Right atrium auricular region (tissue), 2 donors: ENCODE data around the gene FLRT2. TPM values are rescaled to one million over a fixed set of nuclear protein-coding genes. Genes with fewer than 3 reads are reported as not detected.

Experiments
- DNase-seq: peaks from one replicate; pipeline ENCODE4 v3.0.0-alpha.2; 2019; ENCODE audit warnings: low spot score
- H3K27ac ChIP-seq, 2 donors: fragments of 200-600 bp; sonication (generic); 1 replicate in 1 of 2; 2 replicates in 1 of 2; pipeline ENCODE4 v1.5.1; 2016 to 2019
- H3K27me3 ChIP-seq, 2 donors: fragments of 200-600 bp; sonication (generic); one replicate each; pipeline versions ENCODE4 v1.5.1 to v1.6.0; 2017 to 2019
- H3K36me3 ChIP-seq: fragments of 200-600 bp; sonication (generic); one replicate; pipeline ENCODE4 v1.5.1; 2016
- H3K4me1 ChIP-seq, 2 donors: fragments of 200-600 bp; sonication (generic); one replicate each; pipeline versions ENCODE4 v1.5.1 to v1.6.0; 2017 to 2019
- H3K4me3 ChIP-seq, 2 donors: fragments of 200-600 bp; sonication (generic); 1 replicate in 1 of 2; 2 replicates in 1 of 2; pipeline ENCODE4 v1.5.1; 2017 to 2019; ENCODE audit warnings: mild to moderate bottlenecking in 1 of 2, moderate library complexity in 1 of 2
- H3K9me3 ChIP-seq, 2 donors: fragments of 200-600 bp; sonication (generic); one replicate each; pipeline ENCODE4 v1.5.1; 2019
- total RNA-seq, 2 donors: library from RNA; depleted of rRNA; stranded (reverse); fragments of >200 nt; gene quantifications; one replicate each; pipeline ENCODE4 v1.1.0, GENCODE V29; 2016
- TF ChIP-seq, protein P1 (sequence below), 2 donors: fragments of 200-600 bp; sonication (generic); IDR thresholded peaks; one replicate each; pipeline ENCODE4 v1.5.1; 2019; ENCODE audit warnings: antibody characterized with exemption in 2 of 2

Gene FLRT2
- total RNA-seq, 2 donors from 2014 or later, result 10.3 to 11.9 TPM

DNA sequence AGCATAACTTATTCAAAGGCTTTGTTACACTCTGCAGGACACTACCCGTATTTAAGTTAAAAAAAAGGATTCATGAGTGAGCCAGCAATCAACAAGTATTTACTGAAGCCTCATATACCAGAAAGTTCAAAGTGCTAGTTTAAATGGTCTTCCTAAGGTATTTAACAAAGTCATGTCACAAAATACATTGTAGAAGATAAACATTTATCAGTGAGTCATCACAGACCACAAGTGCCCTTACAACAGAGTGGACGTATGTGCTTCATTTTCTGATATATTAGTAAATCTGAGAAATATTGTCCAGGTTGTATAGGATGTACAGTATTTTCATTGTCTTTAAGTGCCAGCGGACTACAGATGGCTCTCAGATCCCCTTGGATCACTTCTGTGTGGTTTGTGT lies 24.2 kb downstream of the FLRT2 start:
- no peaks in the 10 kb centered on the region for H3K36me3 ChIP-seq
- DNase-seq, result no peak
- no peaks in the 10 kb centered on the region for H3K9me3 ChIP-seq
- no peak overlapping the region for H3K4me3 ChIP-seq
- H3K4me1 ChIP-seq, result no peaks in the 10 kb centered on the region
- H3K27me3 ChIP-seq, result no peaks in the 10 kb centered on the region
- H3K27ac ChIP-seq, result no peak overlapping the region
- TF ChIP-seq, protein P1, sequence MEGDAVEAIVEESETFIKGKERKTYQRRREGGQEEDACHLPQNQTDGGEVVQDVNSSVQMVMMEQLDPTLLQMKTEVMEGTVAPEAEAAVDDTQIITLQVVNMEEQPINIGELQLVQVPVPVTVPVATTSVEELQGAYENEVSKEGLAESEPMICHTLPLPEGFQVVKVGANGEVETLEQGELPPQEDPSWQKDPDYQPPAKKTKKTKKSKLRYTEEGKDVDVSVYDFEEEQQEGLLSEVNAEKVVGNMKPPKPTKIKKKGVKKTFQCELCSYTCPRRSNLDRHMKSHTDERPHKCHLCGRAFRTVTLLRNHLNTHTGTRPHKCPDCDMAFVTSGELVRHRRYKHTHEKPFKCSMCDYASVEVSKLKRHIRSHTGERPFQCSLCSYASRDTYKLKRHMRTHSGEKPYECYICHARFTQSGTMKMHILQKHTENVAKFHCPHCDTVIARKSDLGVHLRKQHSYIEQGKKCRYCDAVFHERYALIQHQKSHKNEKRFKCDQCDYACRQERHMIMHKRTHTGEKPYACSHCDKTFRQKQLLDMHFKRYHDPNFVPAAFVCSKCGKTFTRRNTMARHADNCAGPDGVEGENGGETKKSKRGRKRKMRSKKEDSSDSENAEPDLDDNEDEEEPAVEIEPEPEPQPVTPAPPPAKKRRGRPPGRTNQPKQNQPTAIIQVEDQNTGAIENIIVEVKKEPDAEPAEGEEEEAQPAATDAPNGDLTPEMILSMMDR (IDR thresholded peaks at IDR 0.05), result no peak

GRCh38 chr14:85556267-85556666 lies 26.3 kb downstream of the FLRT2 start:
- no peaks in the 10 kb centered on the region for H3K4me1 ChIP-seq
- no peaks in the 10 kb centered on the region for H3K27me3 ChIP-seq
- DNase-seq, result no peak
- no peaks in the 10 kb centered on the region for H3K36me3 ChIP-seq
- H3K9me3 ChIP-seq, result no peaks in the 10 kb centered on the region
- TF ChIP-seq, protein P1 (IDR thresholded peaks at IDR 0.05), result no peak
- no peak overlapping the region for H3K27ac ChIP-seq
- no peak overlapping the region for H3K4me3 ChIP-seq

- Histone ChIP-seq H3K9me3 (no peaks in the 10 kb centered on the region), H3K36me3 (no peaks in the 10 kb centered on the region), H3K4me3 (no peak overlapping the region), H3K27ac (no peak overlapping the region), H3K27me3 (no peaks in the 10 kb centered on the region), H3K4me1 (no peaks in the 10 kb centered on the region)
- DNase-seq, result no peak
- TF ChIP-seq, protein P1 (IDR thresholded peaks at IDR 0.05), result no peak
Observed at GRCh38 chr14:85558505-85558904, 28.6 kb downstream of the FLRT2 start.

DNA sequence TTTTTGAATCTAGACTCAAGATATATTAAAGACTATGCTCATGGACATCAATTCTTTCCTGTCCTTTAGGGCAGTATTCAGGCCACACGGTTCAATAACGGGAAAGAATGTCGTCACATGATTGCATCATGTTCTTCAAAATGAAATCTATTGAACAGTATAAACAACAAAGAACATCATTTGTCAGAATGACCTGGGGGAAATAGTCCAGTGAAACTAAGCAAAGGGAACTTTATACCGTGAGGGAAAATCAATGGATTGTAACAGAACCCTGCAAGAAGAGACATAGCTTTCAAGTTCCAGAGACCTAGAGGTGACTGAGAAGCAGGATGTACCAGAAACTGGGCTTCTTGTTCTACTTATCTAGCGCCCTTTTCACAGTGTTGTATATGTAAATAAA lies 32.7 kb downstream of the FLRT2 start:
- no peaks in the 10 kb centered on the region for H3K9me3 ChIP-seq
- no peaks in the 10 kb centered on the region for H3K36me3 ChIP-seq
- H3K4me1 ChIP-seq, result no peaks in the 10 kb centered on the region
- H3K27me3 ChIP-seq, result no peaks in the 10 kb centered on the region
- H3K4me3 ChIP-seq, result no peak overlapping the region
- TF ChIP-seq, protein P1 (IDR thresholded peaks at IDR 0.05), result no peak
- no peak overlapping the region for H3K27ac ChIP-seq
- no peak for DNase-seq

- TF ChIP-seq, protein P1 (IDR thresholded peaks at IDR 0.05), result no peak
- no peak for DNase-seq
- H3K27me3 ChIP-seq, result no peaks in the 10 kb centered on the region
- H3K36me3 ChIP-seq, result no peaks in the 10 kb centered on the region
- no peak overlapping the region for H3K4me3 ChIP-seq
- H3K9me3 ChIP-seq, result no peaks in the 10 kb centered on the region
- no peak overlapping the region for H3K27ac ChIP-seq
- no peaks in the 10 kb centered on the region for H3K4me1 ChIP-seq
Observed at GRCh38 chr14:85564841-85565527, 35.0 kb downstream of the FLRT2 start.

- no peaks in the 10 kb centered on the region for H3K4me1 ChIP-seq
- TF ChIP-seq, protein P1 (IDR thresholded peaks at IDR 0.05), result no peak
- peak overlapping the region in 1 of 2 donors; percentile 16 for H3K27ac ChIP-seq
- no peak overlapping the region for H3K4me3 ChIP-seq
- no peak for DNase-seq
- H3K27me3 ChIP-seq, result no peaks in the 10 kb centered on the region
- no peaks in the 10 kb centered on the region for H3K9me3 ChIP-seq
- H3K36me3 ChIP-seq, result no peaks in the 10 kb centered on the region
Observed at GRCh38 chr14:85565862-85566296, 35.9 kb downstream of the FLRT2 start.
